HAP-1 (cell line): ENCODE results near the gene ADRM1.

Source experiments
- DNase-seq, 2 experiments: peaks; one replicate each; pipeline ENCODE4 v3.0.0-alpha.2; 2016 to 2020; ENCODE audit warnings: low spot score in 2 of 2
- H3K27me3 ChIP-seq: fragments of 250-450 bp; sonication (Bioruptor Pico); 2 replicates; pipeline ENCODE4 v1.5.1; 2020; ENCODE audit warnings: low read depth, mild to moderate bottlenecking, moderate library complexity
- H3K36me3 ChIP-seq: fragments of 250-450 bp; sonication (Bioruptor Pico); replicated peaks from 2 replicates; pipeline ENCODE4 v1.5.1; 2020; ENCODE audit warnings: mild to moderate bottlenecking
- H3K4me1 ChIP-seq: fragments of 250-450 bp; sonication (Bioruptor Pico); 2 replicates; pipeline ENCODE4 v1.5.1; 2020; ENCODE audit warnings: mild to moderate bottlenecking
- H3K4me3 ChIP-seq: fragments of 250-450 bp; sonication (Bioruptor Pico); 2 replicates; pipeline ENCODE4 v1.5.1; 2020; ENCODE audit warnings: mild to moderate bottlenecking, moderate library complexity
- H3K9me3 ChIP-seq: fragments of 250-450 bp; sonication (Bioruptor Pico); 2 replicates; pipeline ENCODE4 v1.5.1; 2020; ENCODE audit warnings: mild to moderate bottlenecking, moderate library complexity
- in situ Hi-C: fragments of 300-500 bp; cut with MboI; formaldehyde crosslinking; loops from 3 replicates; pipeline ENCODE4 v1.14.3; 2020; ENCODE audit warnings: low sequenced_read_pairs, inconsistent platforms, mixed read lengths

ADRM1 gene

DNA sequence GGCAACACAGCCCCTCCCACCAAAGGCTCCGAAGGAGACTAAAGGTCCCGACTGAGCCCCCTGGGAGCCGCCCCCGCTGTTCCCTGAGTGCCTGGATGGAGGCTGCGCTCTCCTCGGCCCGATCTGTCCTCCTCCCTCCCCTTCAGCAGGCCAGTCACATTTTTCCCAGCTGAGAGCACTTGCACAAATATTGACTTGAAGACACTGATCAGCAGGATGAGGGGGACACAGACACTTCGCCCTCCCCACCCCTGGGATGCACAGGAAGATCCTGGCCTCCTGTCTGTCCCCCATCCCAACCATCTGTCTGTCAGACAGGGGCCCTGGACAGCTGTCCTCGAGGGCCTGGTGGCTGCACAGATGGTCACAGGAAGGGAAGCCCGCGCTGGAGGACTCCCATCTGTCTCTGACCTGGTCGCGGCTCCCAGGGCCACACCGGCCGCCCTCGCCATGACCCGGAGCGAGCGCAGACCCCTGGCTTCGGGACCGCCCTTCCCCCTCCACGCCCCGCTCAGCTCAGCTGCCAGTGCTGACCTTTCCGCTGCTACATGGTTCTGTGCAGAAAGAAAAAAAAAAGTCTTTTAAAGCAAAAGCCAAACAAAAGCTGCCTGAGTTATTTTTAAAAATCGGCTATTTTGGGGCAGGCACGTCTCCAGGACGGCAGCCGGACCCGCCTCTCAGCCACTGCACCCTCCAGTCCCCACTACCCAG lies 53.2 kb downstream of the ADRM1 start:
- DNase-seq, result no peak
- Histone ChIP-seq H3K4me3 (no peak overlapping the region), H3K9me3 (no peaks in the 10 kb centered on the region), H3K4me1 (no peaks in the 10 kb centered on the region), H3K36me3 (peaks cover 9% of the 10 kb centered on the region), H3K27me3 (no peaks in the 10 kb centered on the region)
- in situ Hi-C loops, result no loop called here

- Histone ChIP-seq H3K4me3 (no peak overlapping the region), H3K36me3 (peaks cover 5% of the 10 kb centered on the region), H3K9me3 (no peaks in the 10 kb centered on the region), H3K27me3 (no peaks in the 10 kb centered on the region), H3K4me1 (no peaks in the 10 kb centered on the region)
- in situ Hi-C loops, result no loop called here
- DNase-seq, result no peak
These were observed 53.9 kb downstream of the ADRM1 start for GRCh38 chr20:62356589-62357186.

DNA sequence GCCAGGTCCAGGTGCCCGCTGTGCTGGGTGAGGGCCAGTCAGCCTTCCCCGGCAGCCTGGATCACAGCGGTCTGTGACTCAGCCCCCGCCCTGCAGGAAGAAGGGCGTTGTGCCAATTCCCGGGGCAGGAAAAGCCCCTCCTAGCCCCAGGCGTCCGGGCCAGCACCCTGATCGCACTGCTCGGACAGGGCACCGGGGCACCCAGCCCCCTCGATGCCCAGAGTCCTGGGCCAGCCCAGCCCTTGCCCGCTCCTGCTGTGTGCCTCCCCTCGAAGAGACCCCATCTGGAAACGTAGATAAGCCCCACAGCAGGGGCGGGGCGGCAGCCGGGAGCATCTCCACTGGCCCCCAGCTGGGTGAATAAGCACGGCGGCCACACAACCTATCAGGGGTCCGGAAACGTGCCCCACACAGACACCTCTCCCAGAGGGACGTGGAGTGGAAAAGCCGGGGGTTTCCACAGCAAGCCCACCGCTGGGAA lies 54.4 kb downstream of the ADRM1 start:
- Histone ChIP-seq H3K4me1 (no peaks in the 10 kb centered on the region), H3K36me3 (peaks cover 9% of the 10 kb centered on the region), H3K4me3 (no peak overlapping the region), H3K27me3 (no peaks in the 10 kb centered on the region), H3K9me3 (no peaks in the 10 kb centered on the region)
- in situ Hi-C loops, result no loop called here
- no peak for DNase-seq

DNA sequence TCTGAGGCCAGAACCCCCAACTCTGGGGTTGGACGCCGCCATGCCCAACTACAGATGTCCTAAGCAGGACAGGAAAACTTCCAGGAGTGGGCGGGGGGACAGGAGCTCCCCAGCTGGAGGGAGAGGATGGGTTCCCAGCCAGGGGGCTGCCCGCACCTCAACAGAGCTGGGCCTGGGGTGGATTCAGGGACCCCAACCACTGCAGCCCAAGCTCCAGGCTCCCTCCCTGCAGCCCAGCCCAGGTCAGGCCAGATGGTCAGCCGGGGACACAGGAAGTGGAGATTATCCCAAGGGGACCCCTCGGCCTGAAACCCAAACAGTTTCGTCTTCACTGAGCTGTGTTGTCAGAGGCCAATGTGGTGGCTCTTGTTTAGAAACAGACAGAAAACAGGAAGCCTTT lies 54.9 kb downstream of the ADRM1 start:
- H3K27me3 ChIP-seq, result no peaks in the 10 kb centered on the region
- no peaks in the 10 kb centered on the region for H3K4me1 ChIP-seq
- DNase-seq, result no peak
- peaks cover 11% of the 10 kb centered on the region for H3K36me3 ChIP-seq
- no peak overlapping the region for H3K4me3 ChIP-seq
- no peaks in the 10 kb centered on the region for H3K9me3 ChIP-seq
- in situ Hi-C loops, result no loop called here
